ENCODE data around the gene SLC25A12. TPM values are rescaled to one million over a fixed set of nuclear protein-coding genes. Genes with fewer than 3 reads are reported as not detected.

Gene SLC25A12, protein sequence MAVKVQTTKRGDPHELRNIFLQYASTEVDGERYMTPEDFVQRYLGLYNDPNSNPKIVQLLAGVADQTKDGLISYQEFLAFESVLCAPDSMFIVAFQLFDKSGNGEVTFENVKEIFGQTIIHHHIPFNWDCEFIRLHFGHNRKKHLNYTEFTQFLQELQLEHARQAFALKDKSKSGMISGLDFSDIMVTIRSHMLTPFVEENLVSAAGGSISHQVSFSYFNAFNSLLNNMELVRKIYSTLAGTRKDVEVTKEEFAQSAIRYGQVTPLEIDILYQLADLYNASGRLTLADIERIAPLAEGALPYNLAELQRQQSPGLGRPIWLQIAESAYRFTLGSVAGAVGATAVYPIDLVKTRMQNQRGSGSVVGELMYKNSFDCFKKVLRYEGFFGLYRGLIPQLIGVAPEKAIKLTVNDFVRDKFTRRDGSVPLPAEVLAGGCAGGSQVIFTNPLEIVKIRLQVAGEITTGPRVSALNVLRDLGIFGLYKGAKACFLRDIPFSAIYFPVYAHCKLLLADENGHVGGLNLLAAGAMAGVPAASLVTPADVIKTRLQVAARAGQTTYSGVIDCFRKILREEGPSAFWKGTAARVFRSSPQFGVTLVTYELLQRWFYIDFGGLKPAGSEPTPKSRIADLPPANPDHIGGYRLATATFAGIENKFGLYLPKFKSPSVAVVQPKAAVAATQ
- 10 to 100 TPM; 24.1 to 28.1 TPM for total RNA-seq

DNA sequence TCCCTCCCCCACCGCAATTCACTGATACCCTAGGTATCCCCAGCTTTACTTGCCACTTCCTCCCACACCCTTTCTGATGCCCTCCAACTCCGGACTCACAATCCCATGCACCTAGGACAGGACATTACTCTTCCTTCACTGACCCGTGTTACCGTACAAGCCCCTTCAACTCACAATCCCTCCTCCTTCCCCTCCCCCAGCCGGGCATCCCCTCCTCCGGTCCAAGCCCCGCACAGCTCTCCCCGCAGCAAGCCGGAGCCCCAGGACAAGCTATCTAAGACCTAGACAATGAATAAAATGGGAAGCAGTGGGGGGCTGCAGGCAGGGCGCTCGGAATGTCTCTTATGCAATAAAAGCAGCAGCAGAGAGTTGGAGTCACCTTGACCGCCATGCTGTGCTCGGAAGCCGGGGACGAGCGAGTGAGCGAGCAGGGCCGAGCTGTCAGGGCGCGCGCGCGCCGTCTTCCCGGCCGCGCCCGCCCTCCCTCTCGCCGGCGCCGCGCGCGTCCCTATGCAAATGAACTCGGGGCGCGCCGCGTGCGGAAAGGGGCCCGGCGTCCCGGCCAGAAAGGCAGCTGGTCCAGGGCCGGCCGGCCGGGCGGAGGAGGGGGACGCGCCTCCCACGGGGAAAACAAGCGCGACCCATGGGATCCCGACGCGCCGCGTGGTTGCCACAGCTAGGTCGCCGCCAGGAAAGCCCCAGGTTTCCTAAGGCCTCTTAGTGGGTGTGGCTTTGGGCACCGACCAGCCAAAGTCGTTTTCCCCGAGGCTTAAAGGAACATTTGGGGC, at the start of gene SLC25A12:
SLC25A12 (minus strand) TSS at position 421 of the 788 bp plus-strand sequence; CDS start at position 391, 30 bp downstream.
- ChIA-PET POLR2A (interaction anchor here (0.6 to 4.4 kb wide), 6 partner anchors 11 to 662 kb away, joined by 3 to 53 read pairs (median 6); partner anchors contain the start of gene HAT1), CTCF (interaction anchor here (1.0 to 1.8 kb wide), 8 partner anchors 11 to 568 kb away, joined by 3 to 10 read pairs (median 4); partner anchors contain the start of gene HAT1)
- peak within 1 kb of the TSS; percentile 98 for H3K4me3 Mint-ChIP-seq
- H3K4me1 Mint-ChIP-seq = peaks cover 42% of the 10 kb centered on the region
- H3K27me3 Mint-ChIP-seq = peaks cover 1% of the 10 kb centered on the region
- H3K36me3 Mint-ChIP-seq (ENCODE audit: low read depth) = peaks cover 33% of the 10 kb centered on the region
- H3K27ac Mint-ChIP-seq = peak within 1 kb of the TSS; percentile 80
- peak; percentile 80 for DNase-seq
- H3K9me3 Mint-ChIP-seq = no peaks in the 10 kb centered on the region

DNA sequence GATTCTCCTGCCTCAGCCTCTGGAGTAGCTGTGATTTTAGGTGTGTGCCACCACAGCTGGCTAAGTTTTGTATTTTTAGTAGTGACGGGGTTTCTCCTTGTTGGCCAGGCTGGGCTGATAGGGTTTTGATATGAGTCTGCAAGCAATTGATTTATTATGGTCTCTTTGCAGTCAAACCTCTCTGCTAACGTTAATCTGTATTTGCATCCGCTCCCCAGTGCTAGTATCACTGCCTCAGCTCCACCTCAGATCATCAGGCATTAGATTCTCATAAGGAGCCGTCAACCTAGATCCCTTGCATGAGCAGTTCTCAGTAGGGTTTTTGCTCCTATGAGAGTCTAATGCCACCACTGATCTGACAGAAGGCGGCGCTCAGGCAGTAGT, 47.3 kb upstream of the SLC25A12 start:
- CTCF ChIA-PET = interaction anchor here (1.0 to 1.8 kb wide), 8 partner anchors 22 to 186 kb away, joined by 3 to 6 read pairs (median 4); no protein-coding TSS in a partner anchor
- no peak overlapping the region for H3K4me3 Mint-ChIP-seq
- peaks cover 18% of the 10 kb centered on the region for H3K4me1 Mint-ChIP-seq
- H3K36me3 Mint-ChIP-seq (ENCODE audit: low read depth) = peaks cover 19% of the 10 kb centered on the region
- H3K27me3 Mint-ChIP-seq = no peaks in the 10 kb centered on the region
- POLR2A ChIA-PET = interaction anchor here (1.0 kb wide), 1 partner anchor 19 kb away, joined by 4 read pairs; the partner anchor contains the start of gene HAT1
- H3K9me3 Mint-ChIP-seq = no peaks in the 10 kb centered on the region
- H3K27ac Mint-ChIP-seq = no peak overlapping the region
- DNase-seq = no peak

DNA sequence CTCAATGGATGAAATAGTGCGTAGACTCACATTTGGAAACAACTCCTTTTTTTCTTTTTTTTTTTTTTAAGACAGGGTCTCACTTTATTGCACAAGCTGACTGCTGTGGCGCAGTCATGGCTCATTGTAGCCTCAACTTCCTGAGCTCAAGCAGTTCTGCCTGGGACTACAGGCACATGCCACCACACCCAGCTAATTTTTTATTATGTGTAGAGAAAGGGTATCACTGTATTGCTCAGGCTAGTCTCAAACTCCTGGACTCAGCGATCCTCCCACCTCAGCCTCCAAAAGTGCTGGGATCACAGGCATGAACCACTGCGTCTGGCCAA, 45.7 kb upstream of the SLC25A12 start:
- peaks cover 18% of the 10 kb centered on the region for H3K4me1 Mint-ChIP-seq
- ChIA-PET POLR2A (no interaction called here), CTCF (interaction anchor here (1.0 kb wide), 1 partner anchor 17 kb away, joined by 3 read pairs; no protein-coding TSS in a partner anchor)
- no peak for DNase-seq
- H3K9me3 Mint-ChIP-seq = no peaks in the 10 kb centered on the region
- no peak overlapping the region for H3K4me3 Mint-ChIP-seq
- H3K36me3 Mint-ChIP-seq (ENCODE audit: low read depth) = peaks cover 24% of the 10 kb centered on the region
- H3K27ac Mint-ChIP-seq = no peak overlapping the region
- H3K27me3 Mint-ChIP-seq = no peaks in the 10 kb centered on the region

DNA sequence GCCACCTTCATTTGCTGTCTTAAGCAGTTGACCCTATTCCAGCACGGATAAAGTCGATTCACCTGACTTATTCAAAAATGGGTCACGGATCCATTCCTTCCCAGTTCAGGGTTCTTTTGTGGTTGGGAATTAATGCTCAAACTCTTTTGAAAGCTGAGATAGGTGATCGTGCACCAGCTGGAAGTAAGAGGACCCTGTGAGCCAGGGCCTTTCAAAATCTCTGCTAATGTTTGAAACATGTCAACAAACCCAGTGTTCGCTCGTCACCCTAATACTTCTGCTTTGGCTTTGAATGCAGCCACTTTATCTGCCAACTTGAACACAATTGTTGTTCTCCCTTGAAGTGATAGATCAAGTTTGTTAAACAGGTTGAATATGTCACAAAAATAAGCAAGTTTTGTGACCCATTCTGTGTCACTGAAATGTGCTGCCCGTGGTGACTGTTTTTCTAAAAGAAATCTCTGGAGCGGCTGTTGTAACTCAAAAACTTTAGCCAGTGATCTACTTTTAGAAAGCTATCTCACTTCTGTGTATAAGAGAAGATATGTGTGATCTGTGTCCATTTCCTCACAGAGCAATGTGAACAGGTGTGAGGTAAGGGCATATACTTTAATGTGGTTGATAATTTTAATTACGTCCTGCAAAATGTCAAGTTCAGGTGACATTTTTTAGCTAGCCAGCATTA, 45.2 kb upstream of the SLC25A12 start:
- no peak for DNase-seq
- ChIA-PET POLR2A (no interaction called here), CTCF (interaction anchor here (1.0 kb wide), 1 partner anchor 18 kb away, joined by 3 read pairs; no protein-coding TSS in a partner anchor)
- H3K9me3 Mint-ChIP-seq = no peaks in the 10 kb centered on the region
- H3K4me1 Mint-ChIP-seq = peaks cover 17% of the 10 kb centered on the region
- H3K27me3 Mint-ChIP-seq = no peaks in the 10 kb centered on the region
- H3K4me3 Mint-ChIP-seq = no peak overlapping the region
- peaks cover 26% of the 10 kb centered on the region for H3K36me3 Mint-ChIP-seq (ENCODE audit: low read depth)
- H3K27ac Mint-ChIP-seq = no peak overlapping the region

DNA sequence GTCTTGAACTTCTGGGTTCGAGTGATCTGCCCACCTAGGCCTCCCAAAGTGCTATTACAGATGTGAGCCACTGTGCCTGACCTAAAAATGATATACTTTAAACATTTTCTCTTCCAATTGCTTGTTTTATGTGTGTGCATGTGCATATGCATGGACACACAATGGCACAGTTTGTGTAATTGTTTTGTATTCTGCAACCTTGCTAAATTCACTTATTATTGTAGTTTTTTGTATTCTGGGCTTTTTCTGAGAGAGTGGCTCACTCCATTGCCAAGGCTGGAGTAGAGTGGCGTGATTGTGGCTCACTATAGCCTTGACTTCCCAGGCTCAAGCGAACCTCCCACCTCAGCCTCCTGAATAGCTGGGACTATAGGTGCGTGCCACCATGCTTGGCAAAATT, 36.3 kb upstream of the SLC25A12 start:
- H3K9me3 Mint-ChIP-seq = no peaks in the 10 kb centered on the region
- no peaks in the 10 kb centered on the region for H3K27me3 Mint-ChIP-seq
- ChIA-PET CTCF (no interaction called here), POLR2A (no interaction called here)
- peaks cover 63% of the 10 kb centered on the region for H3K36me3 Mint-ChIP-seq (ENCODE audit: low read depth)
- no peak overlapping the region for H3K27ac Mint-ChIP-seq
- no peak for DNase-seq
- H3K4me1 Mint-ChIP-seq = peaks cover 32% of the 10 kb centered on the region
- no peak overlapping the region for H3K4me3 Mint-ChIP-seq

DNA sequence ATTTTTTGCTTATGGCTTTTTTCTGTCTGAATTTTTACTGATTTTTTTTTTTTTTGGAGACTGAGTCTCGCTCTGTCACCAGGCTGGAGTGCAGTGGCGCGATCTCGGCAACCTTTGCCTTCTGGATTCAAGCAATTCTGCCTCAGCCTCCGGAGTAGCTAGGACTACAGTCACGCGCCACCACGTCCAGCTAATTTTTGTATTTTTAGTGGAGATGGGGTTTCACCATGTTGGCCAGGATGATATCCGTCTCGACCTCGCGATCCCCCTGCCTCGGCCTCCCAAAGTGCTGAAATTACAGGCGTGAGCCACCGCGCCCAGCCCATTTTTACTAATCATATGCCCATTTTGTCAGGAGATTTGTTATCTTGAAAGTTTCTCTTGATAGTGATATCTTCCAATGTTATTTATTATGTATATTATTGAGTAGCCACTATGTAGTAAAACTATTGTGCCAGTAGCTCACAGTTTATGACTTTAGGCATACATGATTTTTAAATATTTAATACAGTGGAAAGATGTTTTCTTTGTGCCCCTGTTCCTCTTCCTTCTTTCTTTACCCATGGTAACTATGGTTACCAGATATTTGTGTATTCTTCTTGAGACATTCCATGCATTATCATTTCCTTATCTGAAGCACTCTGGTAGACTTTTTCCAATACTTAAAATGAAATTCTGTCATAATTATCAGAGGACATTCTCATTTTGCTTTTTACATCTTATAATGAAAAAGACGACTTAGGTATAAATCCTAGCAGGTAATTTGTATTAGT, 30.3 kb upstream of the SLC25A12 start:
- H3K4me3 Mint-ChIP-seq = peak overlapping the region; percentile 51
- peaks cover 45% of the 10 kb centered on the region for H3K4me1 Mint-ChIP-seq
- ChIA-PET POLR2A (interaction anchor here (0.6 to 3.6 kb wide), 2 partner anchors 10 to 32 kb away, joined by 3 to 53 read pairs; partner anchors contain the start of gene SLC25A12), CTCF (interaction anchor here (0.7 to 1.5 kb wide), 3 partner anchors 31 to 181 kb away, joined by 3 to 4 read pairs (median 4); partner anchors contain the start of genes DLX1 and SLC25A12)
- no peaks in the 10 kb centered on the region for H3K27me3 Mint-ChIP-seq
- peaks cover 39% of the 10 kb centered on the region for H3K36me3 Mint-ChIP-seq (ENCODE audit: low read depth)
- DNase-seq = no peak
- H3K9me3 Mint-ChIP-seq = no peaks in the 10 kb centered on the region
- no peak overlapping the region for H3K27ac Mint-ChIP-seq

DNA sequence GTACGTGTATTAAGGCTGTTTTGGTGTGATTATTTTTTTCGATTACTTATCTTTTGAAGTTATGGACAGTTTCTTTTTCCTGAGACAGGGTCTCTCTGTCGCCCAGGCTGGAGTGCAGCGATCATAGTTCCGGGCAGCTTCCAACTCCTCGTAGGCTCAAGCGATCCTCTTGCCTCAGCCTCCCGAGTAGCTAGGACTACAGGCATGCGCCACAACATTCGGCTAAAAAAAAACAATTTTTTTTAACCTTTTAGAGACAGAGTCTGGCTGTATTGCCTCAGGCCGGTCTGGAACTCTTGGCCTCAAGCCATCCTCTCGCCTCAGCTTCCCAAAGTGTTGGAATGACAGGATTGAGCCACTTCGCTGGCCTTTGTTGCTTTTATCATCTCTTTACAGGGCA, 29.2 kb upstream of the SLC25A12 start:
- Mint-ChIP-seq H3K9me3 (no peaks in the 10 kb centered on the region), H3K36me3 (ENCODE audit: low read depth) (peaks cover 31% of the 10 kb centered on the region), H3K4me3 (peak overlapping the region; percentile 98), H3K27ac (peak overlapping the region; percentile 95), H3K4me1 (peaks cover 39% of the 10 kb centered on the region), H3K27me3 (no peaks in the 10 kb centered on the region)
- ChIA-PET POLR2A (interaction anchor here (0.8 to 3.6 kb wide), 12 partner anchors 9 to 630 kb away, joined by 3 to 53 read pairs (median 3); partner anchors contain the start of genes METAP1D and SLC25A12), CTCF (interaction anchor here (0.6 to 2.1 kb wide), 5 partner anchors 9 to 204 kb away, joined by 3 to 10 read pairs (median 4); partner anchors contain the start of gene SLC25A12)
- DNase-seq = no peak

DNA sequence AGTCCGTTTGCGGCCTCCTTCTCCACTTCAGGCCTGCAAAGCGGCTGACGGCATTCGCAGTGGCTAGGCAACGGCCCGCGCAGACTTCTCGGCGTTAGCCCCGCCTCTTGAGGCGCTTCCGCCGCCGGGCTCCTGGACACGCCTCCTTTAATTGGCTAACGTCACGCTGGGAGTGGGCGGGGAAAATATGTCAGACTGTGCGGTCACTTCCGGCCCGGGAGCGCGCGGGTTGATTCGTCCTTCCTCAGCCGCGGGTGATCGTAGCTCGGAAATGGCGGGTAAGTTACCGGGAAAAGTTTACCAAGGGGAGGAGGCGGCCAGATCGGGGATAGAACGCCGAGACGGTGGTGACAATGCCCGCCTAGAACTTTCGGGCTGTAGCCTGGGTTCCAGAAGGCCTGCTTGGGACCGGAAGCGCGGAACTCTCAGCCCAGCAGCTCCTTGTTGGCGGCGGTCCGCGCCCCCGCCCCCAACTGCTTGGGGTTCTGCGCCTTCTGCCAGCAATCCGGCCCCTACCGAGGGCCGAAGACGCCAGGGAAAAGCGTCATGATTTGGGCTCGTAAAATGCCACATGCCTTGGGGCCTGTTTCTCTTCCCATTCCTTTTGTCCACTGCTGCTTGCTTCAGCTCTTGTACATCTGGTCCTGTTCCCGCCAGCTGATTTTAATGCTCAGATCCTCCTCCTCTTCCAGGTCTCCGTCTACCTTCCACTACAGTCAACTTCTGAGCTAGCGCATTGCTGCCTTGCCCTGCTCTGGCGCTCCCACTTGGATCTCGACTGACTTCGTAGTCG, 28.4 kb upstream of the SLC25A12 start, which contains the start of gene HAT1:
HAT1 (plus strand) TSS at position 232 of the 793 bp plus-strand sequence; CDS start at position 272, 40 bp downstream.
- peak within 1 kb of the TSS; percentile 98 for H3K4me3 Mint-ChIP-seq
- ChIA-PET CTCF (interaction anchor here (0.6 to 2.1 kb wide), 6 partner anchors 8 to 182 kb away, joined by 3 to 10 read pairs (median 4); partner anchors contain the start of gene SLC25A12), POLR2A (interaction anchor here (0.6 to 3.6 kb wide), 21 partner anchors 9 to 631 kb away, joined by 3 to 53 read pairs (median 3); partner anchors contain the start of genes DLX1, DYNC1I2, METAP1D and SLC25A12)
- H3K27ac Mint-ChIP-seq = peak within 1 kb of the TSS; percentile 95
- H3K27me3 Mint-ChIP-seq = no peaks in the 10 kb centered on the region
- H3K36me3 Mint-ChIP-seq (ENCODE audit: low read depth) = peaks cover 27% of the 10 kb centered on the region
- peak; percentile 98 for DNase-seq
- no peaks in the 10 kb centered on the region for H3K9me3 Mint-ChIP-seq
- H3K4me1 Mint-ChIP-seq = peaks cover 39% of the 10 kb centered on the region

DNA sequence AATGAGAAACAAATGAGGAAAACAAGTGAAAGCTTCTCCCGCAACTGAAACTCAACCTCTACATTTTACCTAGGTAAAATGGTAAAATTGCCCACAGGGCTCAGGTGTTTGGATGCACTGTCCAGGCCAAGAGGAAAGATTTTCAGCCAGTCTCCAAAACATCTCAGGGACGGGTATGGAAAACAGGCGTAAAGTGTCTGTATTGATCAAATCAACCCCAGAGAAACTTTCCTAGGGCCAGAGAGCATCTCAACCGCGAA, 27.9 kb upstream of the SLC25A12 start:
- Mint-ChIP-seq H3K9me3 (no peaks in the 10 kb centered on the region), H3K4me1 (peaks cover 34% of the 10 kb centered on the region), H3K4me3 (peak overlapping the region; percentile 98), H3K27ac (peak overlapping the region; percentile 95), H3K27me3 (no peaks in the 10 kb centered on the region), H3K36me3 (ENCODE audit: low read depth) (peaks cover 22% of the 10 kb centered on the region)
- no peak for DNase-seq
- ChIA-PET CTCF (interaction anchor here (0.7 to 2.1 kb wide), 4 partner anchors 26 to 182 kb away, joined by 3 to 10 read pairs (median 5); partner anchors contain the start of gene SLC25A12), POLR2A (interaction anchor here (0.6 to 3.6 kb wide), 15 partner anchors 9 to 541 kb away, joined by 3 to 53 read pairs (median 3); partner anchors contain the start of genes DLX1, DYNC1I2, METAP1D and SLC25A12)

DNA sequence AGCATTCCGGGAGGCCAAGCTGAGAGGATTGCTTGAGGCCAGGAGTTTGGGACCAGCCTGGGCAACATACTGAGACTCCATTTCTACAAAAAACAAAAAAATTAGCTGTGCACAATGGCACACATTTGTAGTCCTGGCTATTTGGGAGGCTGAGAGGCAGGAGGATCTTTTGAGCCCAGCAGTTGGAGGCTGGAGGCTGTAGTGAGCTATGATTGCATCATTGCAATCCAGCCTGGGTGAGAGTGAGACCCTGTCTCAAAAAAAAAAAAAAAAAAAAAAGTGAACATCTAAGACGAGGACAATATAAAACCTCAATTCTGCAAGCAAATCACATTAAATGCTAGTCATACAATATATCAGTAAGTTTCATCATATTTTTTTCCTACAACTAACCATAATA, 25.4 kb upstream of the SLC25A12 start:
- H3K27me3 Mint-ChIP-seq = no peaks in the 10 kb centered on the region
- no peak for DNase-seq
- ChIA-PET POLR2A (no interaction called here), CTCF (interaction anchor here (0.6 kb wide), 1 partner anchor 16 kb away, joined by 3 read pairs; no protein-coding TSS in a partner anchor)
- no peak overlapping the region for H3K27ac Mint-ChIP-seq
- H3K9me3 Mint-ChIP-seq = no peaks in the 10 kb centered on the region
- no peak overlapping the region for H3K4me3 Mint-ChIP-seq
- peaks cover 22% of the 10 kb centered on the region for H3K4me1 Mint-ChIP-seq
- peaks cover 6% of the 10 kb centered on the region for H3K36me3 Mint-ChIP-seq (ENCODE audit: low read depth)

Data from activated CD4-positive, alpha-beta memory T cell treated with anti-CD3 and anti-CD28 coated beads, Interleukin-2, amount 10 ng/mL, durations not matched to agents 7 days and 5 days (primary cell).